SK-N-MC (cell line): ENCODE measurements around the gene ZNF644.

Source experiments
- EZH2 ChIP-seq: fragments of 200-600 bp; sonication (generic); IDR thresholded peaks from one replicate; pipeline ENCODE4 v1.6.1; 2017; ENCODE audit warnings: antibody characterized with exemption
- POLR2AphosphoS5 ChIP-seq: IDR thresholded peaks from 2 replicates; pipeline ENCODE4 v1.6.1; 2012; ENCODE audit warnings: mild to moderate bottlenecking, low read depth, low read length, borderline replicate concordance

DNA sequence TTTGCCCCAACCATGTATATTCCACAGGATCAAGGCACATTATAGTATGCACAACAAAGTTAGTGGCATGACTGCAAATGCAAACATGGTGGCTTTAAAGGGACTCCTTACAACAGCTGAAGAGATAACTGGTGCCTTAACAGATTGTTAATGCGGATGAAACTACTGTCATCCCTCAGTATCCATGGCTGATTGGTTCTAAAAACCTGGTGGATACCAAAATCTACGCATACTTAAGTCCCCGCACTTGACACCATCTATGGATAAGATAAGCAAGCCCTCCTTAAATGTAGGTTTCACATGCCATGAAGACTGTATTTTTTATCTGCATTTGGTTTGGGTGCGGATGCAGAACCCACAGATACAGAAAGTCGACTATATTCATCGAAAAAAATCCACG lies 73.5 kb downstream of the ZNF644 start:
- TF ChIP-seq EZH2 (no peak), POLR2AphosphoS5 (no peak)
